ENCODE results near the gene MEF2A.

GRCh38 chr15:99711625-99712024, 145.8 kb downstream of the MEF2A start:
- TF ChIP-seq CTCF (conservative IDR thresholded peaks at IDR 0.05) (no peak), ZFX (IDR thresholded peaks at IDR 0.05) (no peak)

Measured in C4-2B (cell line).